ENCODE results near the gene AMPH.

DNA sequence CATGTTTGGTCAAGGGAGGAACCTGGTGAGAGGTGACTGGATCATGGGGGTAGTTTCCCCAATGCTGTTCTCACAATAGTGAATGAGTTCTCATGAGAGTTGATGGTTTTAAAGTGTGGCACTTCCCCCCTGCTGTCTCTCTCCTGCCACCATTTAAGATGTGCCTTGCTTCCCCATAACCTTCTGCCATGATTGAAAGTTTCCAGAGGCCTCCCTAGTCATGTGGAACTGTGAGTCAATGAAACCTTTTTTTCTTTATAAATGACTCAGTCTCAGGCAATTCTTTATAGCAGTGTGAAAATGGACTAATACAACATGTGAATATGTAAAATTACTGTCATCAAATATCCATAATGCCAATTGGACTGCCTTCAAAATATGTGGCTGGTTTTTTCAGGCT, 192.2 kb downstream of the AMPH start:
- TF ChIP-seq, protein P1, sequence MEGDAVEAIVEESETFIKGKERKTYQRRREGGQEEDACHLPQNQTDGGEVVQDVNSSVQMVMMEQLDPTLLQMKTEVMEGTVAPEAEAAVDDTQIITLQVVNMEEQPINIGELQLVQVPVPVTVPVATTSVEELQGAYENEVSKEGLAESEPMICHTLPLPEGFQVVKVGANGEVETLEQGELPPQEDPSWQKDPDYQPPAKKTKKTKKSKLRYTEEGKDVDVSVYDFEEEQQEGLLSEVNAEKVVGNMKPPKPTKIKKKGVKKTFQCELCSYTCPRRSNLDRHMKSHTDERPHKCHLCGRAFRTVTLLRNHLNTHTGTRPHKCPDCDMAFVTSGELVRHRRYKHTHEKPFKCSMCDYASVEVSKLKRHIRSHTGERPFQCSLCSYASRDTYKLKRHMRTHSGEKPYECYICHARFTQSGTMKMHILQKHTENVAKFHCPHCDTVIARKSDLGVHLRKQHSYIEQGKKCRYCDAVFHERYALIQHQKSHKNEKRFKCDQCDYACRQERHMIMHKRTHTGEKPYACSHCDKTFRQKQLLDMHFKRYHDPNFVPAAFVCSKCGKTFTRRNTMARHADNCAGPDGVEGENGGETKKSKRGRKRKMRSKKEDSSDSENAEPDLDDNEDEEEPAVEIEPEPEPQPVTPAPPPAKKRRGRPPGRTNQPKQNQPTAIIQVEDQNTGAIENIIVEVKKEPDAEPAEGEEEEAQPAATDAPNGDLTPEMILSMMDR (IDR thresholded peaks at IDR 0.05) = no peak
- no peak for TF ChIP-seq POLR2A (IDR thresholded peaks at IDR 0.05)
